Esophagus squamous epithelium (tissue), 5 donors: Measurements from ENCODE around the gene NSUN6. TPM values are rescaled to one million over a fixed set of nuclear protein-coding genes. Genes with fewer than 3 reads are reported as not detected.

Experiments
- DNase-seq: peaks from one replicate; lab custom pipeline; 2025; lab: John Stamatoyannopoulos, UW
- H3K27ac ChIP-seq, 4 donors: fragments of 200-600 bp; sonication (generic); one replicate each; pipeline ENCODE4 v1.5.1; 2016 to 2019; ENCODE audit warnings: mild to moderate bottlenecking in 1 of 4
- H3K27me3 ChIP-seq, 4 donors: fragments of 200-600 bp; sonication (generic); 1 replicate in 3 of 4; 2 replicates in 1 of 4; pipeline versions ENCODE4 v1.5.1 to v1.6.0; 2017 to 2021; ENCODE audit warnings: antibody characterized with exemption in 1 of 4
- H3K36me3 ChIP-seq, 3 donors: fragments of 200-600 bp; sonication (generic); one replicate each; pipeline ENCODE4 v1.5.1; 2016 to 2019
- H3K4me1 ChIP-seq, 3 donors: fragments of 200-600 bp; sonication (generic); one replicate each; pipeline ENCODE4 v1.5.1; 2017 to 2019
- H3K4me3 ChIP-seq, 4 donors: fragments of 200-600 bp; sonication (generic); 1 replicate in 3 of 4; 2 replicates in 1 of 4; pipeline ENCODE4 v1.5.1; 2016 to 2019; ENCODE audit warnings: mild to moderate bottlenecking in 2 of 4, moderate library complexity in 1 of 4
- H3K9me3 ChIP-seq, 3 donors: fragments of 200-600 bp; sonication (generic); one replicate each; pipeline ENCODE4 v1.5.1; 2016 to 2019
- CTCF ChIP-seq, 6 experiments: fragments of 450-650 bp in 4 of 6; fragments of 200-600 bp in 2 of 6; sonication (generic) in 2 of 6; IDR thresholded peaks; one replicate each; pipeline ENCODE4 v1.5.1; 2016 to 2019; ENCODE audit warnings: antibody characterized with exemption in 6 of 6, mild to moderate bottlenecking in 4 of 6, moderate library complexity in 4 of 6
- POLR2A ChIP-seq, 4 donors: fragments of 450-650 bp; IDR thresholded peaks; one replicate each; pipeline ENCODE4 v1.6.1; 2017; ENCODE audit warnings: antibody characterized with exemption in 4 of 4, mild to moderate bottlenecking in 4 of 4, moderate library complexity in 3 of 4
- WGBS, 2 donors: methylation state at CpG; one replicate each; pipeline ENCODE4 v1.1.5; 2018; 5-methylcytosine and 5-hydroxymethylcytosine counted together
- intact Hi-C: fragments of 100-400 bp; cut with DNase I; formaldehyde crosslinking; loops from one replicate; pipeline ENCODE4 v1.15.0; 2022
- total RNA-seq, 4 donors: library from RNA; depleted of rRNA; stranded (reverse); fragments of >200 nt; gene quantifications; one replicate each; pipeline ENCODE4 v1.1.0, GENCODE V29; 2016
- donor health status: DM: yes; HTN: yes; CAD: no.

The NSUN6 gene
- total RNA-seq, 4 donors from 2014 or later: 3.4 to 10.1 (median 5.6) TPM

- intact Hi-C loops: no loop called here
- WGBS, 2 donors: 82 to 85% methylated on average over 7 of the region's 7 CpGs
- Histone ChIP-seq H3K4me1 (no peaks in the 10 kb centered on the region), H3K4me3 (no peak overlapping the region), H3K9me3 (no peaks in the 10 kb centered on the region), H3K27ac (no peak overlapping the region), H3K36me3 (peaks cover 0 to 36% (median 0%) of the 10 kb centered on the region in 3 donors), H3K27me3 (no peaks in the 10 kb centered on the region)
- DNase-seq: no peak
- TF ChIP-seq CTCF (IDR thresholded peaks at IDR 0.05): no peak
- no peak for TF ChIP-seq POLR2A (IDR thresholded peaks at IDR 0.05)
Measured at GRCh38 chr10:18532881-18533535, 118.4 kb downstream of the NSUN6 start.

- H3K9me3 ChIP-seq: no peaks in the 10 kb centered on the region
- no peak for TF ChIP-seq CTCF (IDR thresholded peaks at IDR 0.05)
- no peak for TF ChIP-seq POLR2A (IDR thresholded peaks at IDR 0.05)
- H3K27me3 ChIP-seq: no peaks in the 10 kb centered on the region
- 72 to 84% methylated on average over 3 of the region's 3 CpGs for WGBS, 2 donors
- H3K27ac ChIP-seq: no peak overlapping the region
- H3K4me3 ChIP-seq: no peak overlapping the region
- intact Hi-C loops: no loop called here
- no peaks in the 10 kb centered on the region for H3K4me1 ChIP-seq
- no peak for DNase-seq
- H3K36me3 ChIP-seq: peaks cover 0 to 11% (median 0%) of the 10 kb centered on the region in 3 donors
Measured at GRCh38 chr10:18528292-18528691, 123.1 kb downstream of the NSUN6 start.

- Histone ChIP-seq H3K4me1 (no peaks in the 10 kb centered on the region), H3K9me3 (no peaks in the 10 kb centered on the region), H3K27me3 (no peaks in the 10 kb centered on the region), H3K36me3 (peaks cover 0 to 11% (median 0%) of the 10 kb centered on the region in 3 donors), H3K4me3 (no peak overlapping the region), H3K27ac (no peak overlapping the region)
- TF ChIP-seq CTCF (IDR thresholded peaks at IDR 0.05) (no peak), POLR2A (IDR thresholded peaks at IDR 0.05) (no peak)
- 44 to 56% methylated on average over 2 of the region's 2 CpGs for WGBS, 2 donors
- DNase-seq: no peak
- intact Hi-C loops: no loop called here
Measured at GRCh38 chr10:18527687-18528086, 123.7 kb downstream of the NSUN6 start.

GRCh38 chr10:18523858-18524257 is 127.5 kb downstream of the NSUN6 start:
- Histone ChIP-seq H3K4me1 (no peaks in the 10 kb centered on the region), H3K4me3 (no peak overlapping the region), H3K36me3 (peaks cover 0 to 8% (median 0%) of the 10 kb centered on the region in 3 donors), H3K9me3 (no peaks in the 10 kb centered on the region), H3K27me3 (no peaks in the 10 kb centered on the region), H3K27ac (peak overlapping the region in 1 of 4 donors; percentile 37)
- intact Hi-C loops: no loop called here
- no peak for DNase-seq
- TF ChIP-seq POLR2A (IDR thresholded peaks at IDR 0.05) (no peak), CTCF (IDR thresholded peaks at IDR 0.05) (no peak)
- 60 to 61% methylated on average over 2 of the region's 2 CpGs for WGBS, 2 donors

- Histone ChIP-seq H3K4me3 (no peak overlapping the region), H3K27me3 (no peaks in the 10 kb centered on the region), H3K27ac (peak overlapping the region in 1 of 4 donors; percentile 37), H3K36me3 (peaks cover 0 to 8% (median 0%) of the 10 kb centered on the region in 3 donors), H3K9me3 (no peaks in the 10 kb centered on the region), H3K4me1 (no peaks in the 10 kb centered on the region)
- 56 to 71% methylated on average over 1 of the region's 1 CpG for WGBS, 2 donors
- intact Hi-C loops: no loop called here
- no peak for DNase-seq
- no peak for TF ChIP-seq POLR2A (IDR thresholded peaks at IDR 0.05)
Measured at GRCh38 chr10:18523025-18523424, 128.4 kb downstream of the NSUN6 start.
